Measurements from ENCODE around the gene GNAO1. TPM values are rescaled to one million over a fixed set of nuclear protein-coding genes. Genes with fewer than 3 reads are reported as not detected.

GNAO1 gene
- total and polyA plus RNA-seq, 5 donors from 2014 or later, result 3.0 TPM; not detected in 4

DNA sequence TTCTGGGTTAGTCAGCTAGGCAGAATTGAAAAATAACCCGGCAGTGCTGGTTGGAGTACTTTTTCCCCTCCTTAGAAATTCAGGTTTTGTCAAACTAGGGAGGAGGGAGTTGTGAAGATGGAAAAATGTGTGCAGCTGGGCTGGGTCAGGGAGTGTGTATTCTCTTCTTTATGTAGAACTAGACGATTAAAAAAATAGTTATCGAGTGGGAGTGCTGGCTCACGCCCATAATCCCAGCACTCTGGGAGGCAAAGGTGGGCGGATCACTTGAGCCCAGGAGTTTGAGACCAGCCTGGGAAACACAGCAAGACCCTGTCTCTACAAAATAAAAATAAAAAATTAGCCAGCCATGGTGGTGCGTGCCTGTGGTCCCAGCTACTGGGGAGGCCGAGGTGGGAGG lies 106.4 kb downstream of the GNAO1 start:
- ATAC-seq (ENCODE audit: low read depth in 2 of 2) (no peak), DNase-seq (no peak)
- Histone ChIP-seq H3K36me3 (ENCODE audit: control insufficient read depth, insufficient read depth, low read length) (no peaks in the 10 kb centered on the region), H3K4me3 (ENCODE audit: low read depth, low read length) (no peak overlapping the region), H3K27ac (ENCODE audit: insufficient read depth, low read length, poor library complexity, severe bottlenecking) (no peak overlapping the region), H3K9me3 (ENCODE audit: control insufficient read depth in 2 of 2, low read length in 2 of 2) (no peaks in the 10 kb centered on the region), H3K4me1 (ENCODE audit: control insufficient read depth, insufficient read depth, low read length, poor library complexity, severe bottlenecking) (no peaks in the 10 kb centered on the region), H3K27me3 (ENCODE audit: control insufficient read depth, insufficient read depth, low read length) (no peaks in the 10 kb centered on the region)
- Mint-ChIP-seq H3K36me3 (no peaks in the 10 kb centered on the region), H3K9me3 (no peaks in the 10 kb centered on the region), H3K4me1 (peaks cover 0 to 5% (median 0%) of the 10 kb centered on the region in 4 donors), H3K27ac (no peak overlapping the region), H3K27me3 (peaks cover 13% of the 10 kb centered on the region), H3K4me3 (no peak overlapping the region)

- Histone ChIP-seq H3K4me1 (ENCODE audit: control insufficient read depth, insufficient read depth, low read length, poor library complexity, severe bottlenecking) (no peaks in the 10 kb centered on the region), H3K4me3 (ENCODE audit: low read depth, low read length) (no peak overlapping the region), H3K9me3 (ENCODE audit: control insufficient read depth in 2 of 2, low read length in 2 of 2) (no peaks in the 10 kb centered on the region), H3K36me3 (ENCODE audit: control insufficient read depth, insufficient read depth, low read length) (no peaks in the 10 kb centered on the region), H3K27me3 (ENCODE audit: control insufficient read depth, insufficient read depth, low read length) (no peaks in the 10 kb centered on the region), H3K27ac (ENCODE audit: insufficient read depth, low read length, poor library complexity, severe bottlenecking) (no peak overlapping the region)
- Mint-ChIP-seq H3K36me3 (no peaks in the 10 kb centered on the region), H3K27ac (no peak overlapping the region), H3K4me1 (peaks cover 0 to 5% (median 0%) of the 10 kb centered on the region in 4 donors), H3K9me3 (no peaks in the 10 kb centered on the region), H3K27me3 (peaks cover 13% of the 10 kb centered on the region), H3K4me3 (no peak overlapping the region)
- DNase-seq, result no peak
- no peak for ATAC-seq (ENCODE audit: low read depth in 2 of 2)
These were observed 106.8 kb downstream of the GNAO1 start for GRCh38 chr16:56298116-56298515.

DNA sequence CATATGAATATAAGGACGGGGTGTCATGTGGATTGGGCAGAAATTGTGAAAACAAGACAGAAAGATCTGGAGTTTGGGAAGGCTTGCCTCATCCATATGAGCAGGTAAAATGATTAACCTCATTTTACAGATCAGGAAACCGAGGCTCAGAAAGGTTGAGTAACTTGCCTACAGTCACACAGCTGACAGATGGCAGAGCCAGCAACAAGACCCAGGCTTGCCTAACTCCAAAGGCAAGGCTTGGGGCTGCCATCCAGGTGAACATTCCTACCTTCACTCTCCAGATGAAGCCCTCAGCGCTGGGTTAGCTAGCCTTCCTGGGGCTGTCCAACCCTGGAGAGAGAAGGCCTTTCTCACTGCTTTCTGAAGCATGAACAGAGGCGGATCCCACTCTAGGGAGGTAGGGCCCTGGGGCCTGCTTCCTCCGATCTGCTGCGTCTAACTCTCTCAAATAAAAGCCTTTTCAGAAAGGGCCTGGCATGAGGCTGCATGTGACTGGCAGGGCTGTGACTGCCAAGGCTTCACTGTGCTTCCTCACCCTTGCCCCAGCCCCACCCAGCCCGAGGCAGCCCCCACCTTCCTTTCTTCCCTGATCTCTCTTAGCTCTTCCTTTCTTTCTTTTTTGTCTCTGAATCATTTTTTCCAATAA lies 107.8 kb downstream of the GNAO1 start:
- peaks cover 0 to 5% (median 0%) of the 10 kb centered on the region in 4 donors for H3K4me1 Mint-ChIP-seq
- H3K9me3 Mint-ChIP-seq, result no peaks in the 10 kb centered on the region
- Histone ChIP-seq H3K36me3 (ENCODE audit: control insufficient read depth, insufficient read depth, low read length) (no peaks in the 10 kb centered on the region), H3K4me3 (ENCODE audit: low read depth, low read length) (no peak overlapping the region), H3K4me1 (ENCODE audit: control insufficient read depth, insufficient read depth, low read length, poor library complexity, severe bottlenecking) (no peaks in the 10 kb centered on the region), H3K27me3 (ENCODE audit: control insufficient read depth, insufficient read depth, low read length) (no peaks in the 10 kb centered on the region), H3K27ac (ENCODE audit: insufficient read depth, low read length, poor library complexity, severe bottlenecking) (no peak overlapping the region), H3K9me3 (ENCODE audit: control insufficient read depth in 2 of 2, low read length in 2 of 2) (no peaks in the 10 kb centered on the region)
- H3K27me3 Mint-ChIP-seq, result peaks cover 18% of the 10 kb centered on the region
- H3K27ac Mint-ChIP-seq, result no peak overlapping the region
- no peak overlapping the region for H3K4me3 Mint-ChIP-seq
- ATAC-seq (ENCODE audit: low read depth in 2 of 2) (no peak), DNase-seq (no peak)
- no peaks in the 10 kb centered on the region for H3K36me3 Mint-ChIP-seq

GRCh38 chr16:56300242-56300623 lies 108.9 kb downstream of the GNAO1 start:
- Mint-ChIP-seq H3K9me3 (no peaks in the 10 kb centered on the region), H3K27ac (no peak overlapping the region), H3K36me3 (no peaks in the 10 kb centered on the region), H3K4me1 (peaks cover 0 to 5% (median 0%) of the 10 kb centered on the region in 4 donors), H3K27me3 (peaks cover 20% of the 10 kb centered on the region), H3K4me3 (no peak overlapping the region)
- no peaks in the 10 kb centered on the region for H3K4me1 ChIP-seq (ENCODE audit: control insufficient read depth, insufficient read depth, low read length, poor library complexity, severe bottlenecking)
- H3K36me3 ChIP-seq (ENCODE audit: control insufficient read depth, insufficient read depth, low read length), result no peaks in the 10 kb centered on the region
- H3K27me3 ChIP-seq (ENCODE audit: control insufficient read depth, insufficient read depth, low read length), result peaks cover 4% of the 10 kb centered on the region
- no peak overlapping the region for H3K4me3 ChIP-seq (ENCODE audit: low read depth, low read length)
- no peak for ATAC-seq (ENCODE audit: low read depth in 2 of 2)
- no peak overlapping the region for H3K27ac ChIP-seq (ENCODE audit: insufficient read depth, low read length, poor library complexity, severe bottlenecking)
- H3K9me3 ChIP-seq (ENCODE audit: control insufficient read depth in 2 of 2, low read length in 2 of 2), result no peaks in the 10 kb centered on the region
- no peak for DNase-seq

DNA sequence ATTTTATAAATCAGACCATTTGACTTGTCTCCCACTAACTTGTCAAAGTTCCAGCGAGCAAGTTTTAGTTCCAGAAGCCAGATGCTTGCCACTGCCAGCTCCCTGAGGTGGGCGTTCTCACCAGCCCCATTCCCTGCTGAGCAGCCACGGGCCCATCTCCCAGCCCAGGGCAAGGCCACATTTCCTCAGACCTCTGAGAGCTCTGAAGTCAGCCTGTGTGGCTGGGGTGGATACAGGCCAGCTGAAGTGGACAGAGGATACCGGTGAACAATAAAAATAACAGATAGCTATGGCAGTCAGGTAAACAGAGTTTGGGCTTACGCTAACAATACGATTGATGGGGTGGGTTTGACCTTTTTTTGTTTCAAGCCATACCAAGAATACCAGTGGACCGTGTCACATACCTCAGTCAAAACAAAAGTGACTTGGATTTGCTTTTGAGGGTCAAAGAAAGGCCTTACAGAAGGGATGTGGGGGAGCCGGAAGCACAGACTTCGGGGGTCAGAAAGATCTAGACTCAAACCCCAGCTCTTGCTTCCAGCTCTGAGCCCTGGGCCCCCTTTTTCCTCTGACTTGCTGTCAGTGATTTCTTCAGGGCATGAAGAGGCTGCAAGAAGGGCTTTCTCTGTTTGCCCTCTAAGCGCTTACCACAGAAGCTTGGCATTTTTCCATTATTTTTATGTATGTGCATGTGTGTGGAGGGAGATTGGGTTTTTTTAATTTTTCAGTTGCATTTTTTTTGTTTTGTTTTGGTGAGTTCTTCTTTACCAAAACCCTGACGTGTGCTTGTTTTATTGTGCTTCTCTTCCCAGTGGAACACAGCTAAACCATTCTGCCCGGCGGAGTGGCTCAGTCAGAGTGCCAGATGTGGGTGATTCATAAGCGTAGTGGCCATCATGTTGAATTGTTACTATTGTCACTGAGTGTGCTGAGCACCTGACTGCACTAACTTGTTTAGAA lies 109.9 kb downstream of the GNAO1 start:
- no peak overlapping the region for H3K27ac Mint-ChIP-seq
- H3K36me3 Mint-ChIP-seq, result no peaks in the 10 kb centered on the region
- Histone ChIP-seq H3K4me1 (ENCODE audit: control insufficient read depth, insufficient read depth, low read length, poor library complexity, severe bottlenecking) (no peaks in the 10 kb centered on the region), H3K27ac (ENCODE audit: insufficient read depth, low read length, poor library complexity, severe bottlenecking) (no peak overlapping the region), H3K27me3 (ENCODE audit: control insufficient read depth, insufficient read depth, low read length) (peaks cover 4% of the 10 kb centered on the region), H3K4me3 (ENCODE audit: low read depth, low read length) (no peak overlapping the region), H3K9me3 (ENCODE audit: control insufficient read depth in 2 of 2, low read length in 2 of 2) (no peaks in the 10 kb centered on the region), H3K36me3 (ENCODE audit: control insufficient read depth, insufficient read depth, low read length) (no peaks in the 10 kb centered on the region)
- peaks cover 0 to 5% (median 0%) of the 10 kb centered on the region in 4 donors for H3K4me1 Mint-ChIP-seq
- peaks cover 20% of the 10 kb centered on the region for H3K27me3 Mint-ChIP-seq
- no peaks in the 10 kb centered on the region for H3K9me3 Mint-ChIP-seq
- ATAC-seq (ENCODE audit: low read depth in 2 of 2) (no peak), DNase-seq (no peak)
- H3K4me3 Mint-ChIP-seq, result no peak overlapping the region

GRCh38 chr16:56302506-56302905 lies 111.2 kb downstream of the GNAO1 start:
- Histone ChIP-seq H3K36me3 (ENCODE audit: control insufficient read depth, insufficient read depth, low read length) (no peaks in the 10 kb centered on the region), H3K27me3 (ENCODE audit: control insufficient read depth, insufficient read depth, low read length) (peaks cover 4% of the 10 kb centered on the region), H3K9me3 (ENCODE audit: control insufficient read depth in 2 of 2, low read length in 2 of 2) (no peaks in the 10 kb centered on the region), H3K27ac (ENCODE audit: insufficient read depth, low read length, poor library complexity, severe bottlenecking) (no peak overlapping the region), H3K4me1 (ENCODE audit: control insufficient read depth, insufficient read depth, low read length, poor library complexity, severe bottlenecking) (no peaks in the 10 kb centered on the region), H3K4me3 (ENCODE audit: low read depth, low read length) (no peak overlapping the region)
- no peaks in the 10 kb centered on the region for H3K36me3 Mint-ChIP-seq
- no peak overlapping the region for H3K4me3 Mint-ChIP-seq
- no peaks in the 10 kb centered on the region for H3K9me3 Mint-ChIP-seq
- peaks cover 22% of the 10 kb centered on the region for H3K27me3 Mint-ChIP-seq
- DNase-seq (no peak), ATAC-seq (ENCODE audit: low read depth in 2 of 2) (no peak)
- no peak overlapping the region for H3K27ac Mint-ChIP-seq
- H3K4me1 Mint-ChIP-seq, result peaks cover 0 to 5% (median 0%) of the 10 kb centered on the region in 4 donors

GRCh38 chr16:56303066-56303715 lies 111.9 kb downstream of the GNAO1 start:
- Histone ChIP-seq H3K4me1 (ENCODE audit: control insufficient read depth, insufficient read depth, low read length, poor library complexity, severe bottlenecking) (no peaks in the 10 kb centered on the region), H3K36me3 (ENCODE audit: control insufficient read depth, insufficient read depth, low read length) (no peaks in the 10 kb centered on the region), H3K27ac (ENCODE audit: insufficient read depth, low read length, poor library complexity, severe bottlenecking) (no peak overlapping the region), H3K9me3 (ENCODE audit: control insufficient read depth in 2 of 2, low read length in 2 of 2) (no peaks in the 10 kb centered on the region), H3K4me3 (ENCODE audit: low read depth, low read length) (no peak overlapping the region), H3K27me3 (ENCODE audit: control insufficient read depth, insufficient read depth, low read length) (peaks cover 4% of the 10 kb centered on the region)
- H3K4me3 Mint-ChIP-seq, result peak overlapping the region in 1 of 4 donors; percentile 32
- no peaks in the 10 kb centered on the region for H3K36me3 Mint-ChIP-seq
- peaks cover 23% of the 10 kb centered on the region for H3K27me3 Mint-ChIP-seq
- H3K27ac Mint-ChIP-seq, result no peak overlapping the region
- DNase-seq (no peak), ATAC-seq (ENCODE audit: low read depth in 2 of 2) (no peak)
- peaks cover 0 to 5% (median 0%) of the 10 kb centered on the region in 4 donors for H3K4me1 Mint-ChIP-seq
- no peaks in the 10 kb centered on the region for H3K9me3 Mint-ChIP-seq

All from CD4-positive, CD25-positive, alpha-beta regulatory T cell (primary cell).